MM.1S (cell line): Measurements from ENCODE around the gene NUMBL.

ENCODE experiments used
- CTCF ChIP-seq: fragments of 300-600 bp; sonication (generic); IDR thresholded peaks from 2 replicates; pipeline ENCODE4 v1.5.1; 2016; ENCODE audit warnings: antibody characterized with exemption, low read length, mixed read lengths
- EZH2phosphoT487 ChIP-seq: fragments of 300-600 bp; sonication (generic); IDR thresholded peaks from 2 replicates; pipeline ENCODE4 v1.6.1; 2018; ENCODE audit warnings: antibody characterized with exemption, low read length

- no peak for TF ChIP-seq CTCF
- TF ChIP-seq EZH2phosphoT487, result no peak
These were observed 29.0 kb upstream of the NUMBL start for GRCh38 chr19:40719414-40719894.
